Sigmoid colon (tissue), 4 donors: ENCODE measurements around the gene CACNB2.

Experiments used
- CTCF ChIP-seq, 4 experiments: fragments of 450-650 bp in 3 of 4; fragments of 200-600 bp in 1 of 4; IDR thresholded peaks; one replicate each; pipeline ENCODE4 v1.5.1; 2016 to 2019; ENCODE audit warnings: antibody characterized with exemption in 4 of 4, mild to moderate bottlenecking in 3 of 4, moderate library complexity in 2 of 4
- EP300 ChIP-seq, 4 donors: sonication (generic); formaldehyde crosslinking; IDR thresholded peaks; one replicate each; pipeline ENCODE4 v1.6.1; 2017; ENCODE audit warnings: antibody characterized with exemption in 4 of 4
- POLR2A ChIP-seq, 2 donors: fragments of 450-650 bp; IDR thresholded peaks; one replicate each; pipeline ENCODE4 v1.6.1; 2016; ENCODE audit warnings: antibody characterized with exemption in 2 of 2, mild to moderate bottlenecking in 2 of 2, moderate library complexity in 2 of 2
- POLR2AphosphoS5 ChIP-seq, 4 donors: sonication (generic); formaldehyde crosslinking; IDR thresholded peaks; one replicate each; pipeline ENCODE4 v1.6.1; 2017; ENCODE audit warnings: antibody characterized with exemption in 4 of 4

- no peak for TF ChIP-seq POLR2A (IDR thresholded peaks at IDR 0.05)
- TF ChIP-seq CTCF (IDR thresholded peaks at IDR 0.05), result no peak
- TF ChIP-seq POLR2AphosphoS5 (IDR thresholded peaks at IDR 0.05), result no peak
- TF ChIP-seq EP300 (IDR thresholded peaks at IDR 0.05), result no peak
Observed at GRCh38 chr10:18210711-18211110, 70.5 kb downstream of the CACNB2 start.
